H9 (cell line): ENCODE measurements around the gene PRPF6. TPM values are rescaled to one million over a fixed set of nuclear protein-coding genes. Genes with fewer than 3 reads are reported as not detected.

Source experiments
- DNase-seq: peaks from one replicate; pipeline ENCODE4 v3.0.0-alpha.2; 2017
- H2AFZ ChIP-seq: one replicate; pipeline ENCODE4 v1.6.1; 2013; ENCODE audit warnings: mild to moderate bottlenecking, low read length, control low read depth, moderate library complexity
- H2AK5ac ChIP-seq: 2 replicates; pipeline ENCODE4 v1.6.1; 2013; ENCODE audit warnings: low read length, control low read depth, mixed read lengths; ENCODE audit not compliant: insufficient read length
- H2BK120ac ChIP-seq: one replicate; pipeline ENCODE4 v1.6.1; 2013; ENCODE audit warnings: low read depth, mild to moderate bottlenecking, low read length, control low read depth, inconsistent platforms; ENCODE audit not compliant: poor library complexity, severe bottlenecking
- H2BK12ac ChIP-seq: 2 replicates; pipeline ENCODE4 v1.6.1; 2013; ENCODE audit warnings: low read length, control low read depth, mixed read lengths, low read depth; ENCODE audit not compliant: insufficient read length
- H2BK15ac ChIP-seq: 2 replicates; pipeline ENCODE4 v1.6.1; 2013; ENCODE audit warnings: low read depth, low read length, control low read depth
- H2BK20ac ChIP-seq: one replicate; pipeline ENCODE4 v1.6.1; 2013; ENCODE audit warnings: low read depth, mild to moderate bottlenecking, low read length, control low read depth, inconsistent platforms; ENCODE audit not compliant: poor library complexity, severe bottlenecking
- H2BK5ac ChIP-seq: 2 replicates; pipeline ENCODE4 v1.6.1; 2013; ENCODE audit warnings: low read length, control low read depth, mixed read lengths; ENCODE audit not compliant: insufficient read length
- H3K14ac ChIP-seq: 2 replicates; pipeline ENCODE4 v1.6.1; 2013; ENCODE audit warnings: low read length, control low read depth; ENCODE audit not compliant: insufficient read depth
- H3K18ac ChIP-seq: 2 replicates; pipeline ENCODE4 v1.6.1; 2013; ENCODE audit warnings: low read depth, mild to moderate bottlenecking, mixed read lengths, low read length, control low read depth; ENCODE audit not compliant: insufficient read length
- H3K23ac ChIP-seq: 2 replicates; pipeline ENCODE4 v1.6.1; 2013; ENCODE audit warnings: low read length, control low read depth, mixed read lengths, low read depth; ENCODE audit not compliant: insufficient read length
- H3K23me2 ChIP-seq: 2 replicates; pipeline ENCODE4 v1.6.1; 2013; ENCODE audit warnings: low read depth, mild to moderate bottlenecking, mixed read lengths, low read length, control low read depth; ENCODE audit not compliant: insufficient read length, poor library complexity, severe bottlenecking
- H3K27ac ChIP-seq: 2 replicates; pipeline ENCODE4 v1.5.1; 2013; ENCODE audit warnings: low read length, control low read depth, mixed read lengths, low read depth; ENCODE audit not compliant: insufficient read length
- H3K27me3 ChIP-seq: 2 replicates; pipeline ENCODE4 v1.6.1; 2013; ENCODE audit warnings: low read length, control low read depth, inconsistent platforms; ENCODE audit not compliant: insufficient read depth
- H3K4ac ChIP-seq: 2 replicates; pipeline ENCODE4 v1.6.1; 2013; ENCODE audit warnings: low read depth, mild to moderate bottlenecking, control low read depth, inconsistent platforms, low read length, moderate library complexity
- H3K4me1 ChIP-seq: 2 replicates; pipeline ENCODE4 v1.6.1; 2013; ENCODE audit warnings: low read length, control low read depth, inconsistent platforms; ENCODE audit not compliant: insufficient read depth
- H3K4me2 ChIP-seq: 2 replicates; pipeline ENCODE4 v1.6.1; 2013; ENCODE audit warnings: low read length, control low read depth, mixed read lengths; ENCODE audit not compliant: insufficient read length, insufficient read depth
- H3K56ac ChIP-seq: 2 replicates; pipeline ENCODE4 v1.6.1; 2013; ENCODE audit warnings: low read depth, mild to moderate bottlenecking, mixed read lengths, low read length, control low read depth; ENCODE audit not compliant: insufficient read length
- H3K79me1 ChIP-seq: 2 replicates; pipeline ENCODE4 v1.6.1; 2013; ENCODE audit warnings: low read depth, mild to moderate bottlenecking, moderate library complexity, low read length, control low read depth, inconsistent platforms; ENCODE audit not compliant: insufficient read depth, poor library complexity, severe bottlenecking
- H3K79me2 ChIP-seq: 2 replicates; pipeline ENCODE4 v1.6.1; 2013; ENCODE audit warnings: low read length, control low read depth, inconsistent platforms; ENCODE audit not compliant: insufficient read depth
- H3K9ac ChIP-seq: 2 replicates; pipeline ENCODE4 v1.6.1; 2013; ENCODE audit warnings: low read length, control low read depth, mixed read lengths; ENCODE audit not compliant: insufficient read length; ENCODE audit errors: extremely low read depth
- H3K9me3 ChIP-seq: one replicate; pipeline ENCODE4 v1.6.1; 2013; ENCODE audit warnings: low read depth, low read length, inconsistent platforms; ENCODE audit not compliant: control insufficient read depth
- H3T11ph ChIP-seq: one replicate; pipeline ENCODE4 v1.6.1; 2013; ENCODE audit warnings: mild to moderate bottlenecking, low read length, control low read depth, inconsistent platforms
- H4K20me1 ChIP-seq: one replicate; pipeline ENCODE4 v1.6.1; 2013; ENCODE audit not compliant: control insufficient read depth, insufficient read length, insufficient read depth
- H4K5ac ChIP-seq: 2 replicates; pipeline ENCODE4 v1.6.1; 2013; ENCODE audit warnings: low read depth, mild to moderate bottlenecking, mixed read lengths, low read length, control low read depth; ENCODE audit not compliant: insufficient read length
- H4K8ac ChIP-seq: replicated peaks from 2 replicates; pipeline ENCODE4 v1.6.1; 2013; ENCODE audit warnings: low read length, control low read depth, mixed read lengths, low read depth; ENCODE audit not compliant: insufficient read length
- H4K91ac ChIP-seq: 2 replicates; pipeline ENCODE4 v1.6.1; 2013; ENCODE audit warnings: low read depth, mild to moderate bottlenecking, moderate library complexity, mixed read lengths, low read length, control low read depth; ENCODE audit not compliant: insufficient read length
- H3K27ac Mint-ChIP-seq, 3 experiments: 2 replicates in 2 of 3; 3 replicates in 1 of 3; pipeline ENCODE4 v1.8.0; 2020 to 2021; ENCODE audit warnings: mixed read lengths in 3 of 3, mild to moderate bottlenecking in 1 of 3, moderate library complexity in 1 of 3
- H3K27me3 Mint-ChIP-seq: 2 replicates; pipeline ENCODE4 v1.8.0; 2021; ENCODE audit warnings: low read depth, mild to moderate bottlenecking, moderate library complexity, mixed read lengths
- H3K36me3 Mint-ChIP-seq, 3 experiments: 2 replicates in 2 of 3; 3 replicates in 1 of 3; pipeline ENCODE4 v1.8.0; 2020 to 2021; ENCODE audit warnings: low read depth in 3 of 3, mixed read lengths in 3 of 3; ENCODE audit not compliant: insufficient read depth in 1 of 3
- H3K4me1 Mint-ChIP-seq, 2 experiments: 2 replicates each; pipeline ENCODE4 v1.8.0; 2020; ENCODE audit warnings: mixed read lengths in 2 of 2
- H3K4me3 Mint-ChIP-seq, 2 experiments: 2 replicates in 1 of 2; 3 replicates in 1 of 2; pipeline ENCODE4 v1.8.0; 2020 to 2021; ENCODE audit warnings: mild to moderate bottlenecking in 2 of 2, mixed read lengths in 2 of 2, moderate library complexity in 1 of 2
- H3K9me3 Mint-ChIP-seq, 2 experiments: 2 replicates in 1 of 2; 3 replicates in 1 of 2; pipeline ENCODE4 v1.8.0; 2020; ENCODE audit warnings: mild to moderate bottlenecking in 2 of 2, mixed read lengths in 2 of 2, moderate library complexity in 1 of 2
- CTCF ChIP-seq: fragments of 200-600 bp; sonication (generic); conservative IDR thresholded peaks from 3 replicates; pipeline ENCODE4 v1.8.0; 2021; ENCODE audit warnings: antibody characterized with exemption, mild to moderate bottlenecking
- WGBS: extraction: QIAGEN DNeasy Blood & Tissue Kit; methylation state at CpG from one replicate; pipeline ENCODE4 v1.1.7; 2013; ENCODE audit warnings: missing lambda C conversion rate, low lambda C conversion rate, mixed read lengths; ENCODE audit not compliant: insufficient read length; ENCODE audit errors: extremely low coverage; 5-methylcytosine and 5-hydroxymethylcytosine counted together
- total RNA-seq: library from RNA; stranded (reverse); gene quantifications from 2 replicates; pipeline ENCODE4 v1.2.1, GENCODE V29; 2021

The PRPF6 gene
- total RNA-seq, 1 experiment from 2014 or later, result 87.9 TPM

GRCh38 chr20:64056889-64057627 lies 76.1 kb downstream of the PRPF6 start:
- Histone ChIP-seq H3K4ac (no peak overlapping the region), H3K27me3 (no peaks in the 10 kb centered on the region), H3K4me2 (no peak overlapping the region), H2AFZ (no peak overlapping the region), H2AK5ac (no peak overlapping the region), H2BK120ac (no peak overlapping the region), H3T11ph (no peak overlapping the region), H3K23ac (no peak overlapping the region), H3K9ac (no peak overlapping the region), H2BK5ac (no peak overlapping the region), H3K14ac (no peak overlapping the region), H4K20me1 (no peaks in the 10 kb centered on the region), H3K4me1 (no peaks in the 10 kb centered on the region), H4K91ac (no peak overlapping the region), H3K9me3 (no peaks in the 10 kb centered on the region), H2BK12ac (no peak overlapping the region), H2BK15ac (no peak overlapping the region), H4K8ac (no peak overlapping the region), H3K56ac (no peak overlapping the region), H3K18ac (no peak overlapping the region), H3K23me2 (no peaks in the 10 kb centered on the region), H3K79me1 (no peaks in the 10 kb centered on the region), H3K27ac (no peak overlapping the region), H4K5ac (no peak overlapping the region), H2BK20ac (no peak overlapping the region), H3K79me2 (no peaks in the 10 kb centered on the region)
- no peak overlapping the region; a peak in 1 of 7 replicates for H3K27ac Mint-ChIP-seq
- H3K9me3 Mint-ChIP-seq, result no peaks in the 10 kb centered on the region; a peak in 1 of 5 replicates
- no peak overlapping the region; a peak in 1 of 5 replicates for H3K4me3 Mint-ChIP-seq
- TF ChIP-seq CTCF, result no peak
- no peak for DNase-seq
- peaks cover 23 to 32% of the 10 kb centered on the region in 2 experiments for H3K4me1 Mint-ChIP-seq
- WGBS, result no CpG with 5 or more reads among the region's 39 CpGs
- H3K27me3 Mint-ChIP-seq, result peaks cover 15% of the 10 kb centered on the region
- no peaks in the 10 kb centered on the region; a peak in 1 of 7 replicates for H3K36me3 Mint-ChIP-seq
